Mucosa of rectum (tissue), 2 donors: Measurements from ENCODE around the gene WDR27.
"Not testable (repeated sequence)": the region's sequence is repeated elsewhere in the genome, so short reads cannot be mapped to it uniquely, and the experiment has no call there.

Source experiments
- H3K27ac ChIP-seq, 2 donors: one replicate each; pipeline ENCODE4 v1.7.0; 2013; ENCODE audit warnings: inconsistent platforms in 2 of 2, low read depth in 2 of 2, low read length in 2 of 2
- H3K27me3 ChIP-seq, 2 donors: one replicate each; pipeline ENCODE4 v1.7.0; 2013; ENCODE audit warnings: low read length in 2 of 2; ENCODE audit not compliant: control insufficient read depth in 2 of 2, insufficient read depth in 2 of 2
- H3K36me3 ChIP-seq, 2 donors: one replicate each; pipeline ENCODE4 v1.7.0; 2013; ENCODE audit warnings: low read length in 2 of 2; ENCODE audit not compliant: control insufficient read depth in 2 of 2, insufficient read depth in 2 of 2
- H3K4me1 ChIP-seq, 2 donors: one replicate each; pipeline ENCODE4 v1.7.0; 2013; ENCODE audit warnings: low read length in 2 of 2, mild to moderate bottlenecking in 1 of 2; ENCODE audit not compliant: control insufficient read depth in 2 of 2, insufficient read depth in 2 of 2
- H3K4me3 ChIP-seq, 2 donors: one replicate each; pipeline ENCODE4 v1.7.0; 2013; ENCODE audit warnings: low read length in 2 of 2
- H3K9ac ChIP-seq, 2 donors: one replicate each; pipeline ENCODE4 v1.7.0; 2013; ENCODE audit warnings: low read length in 2 of 2, low read depth in 1 of 2, mild to moderate bottlenecking in 1 of 2
- H3K9me3 ChIP-seq, 2 donors: one replicate each; pipeline ENCODE4 v1.7.0; 2013; ENCODE audit warnings: low read length in 2 of 2; ENCODE audit not compliant: control insufficient read depth in 2 of 2
- donor health status: healthy.
- donor health status: Normal muscosa, but diverticular disease.

The WDR27 gene

DNA sequence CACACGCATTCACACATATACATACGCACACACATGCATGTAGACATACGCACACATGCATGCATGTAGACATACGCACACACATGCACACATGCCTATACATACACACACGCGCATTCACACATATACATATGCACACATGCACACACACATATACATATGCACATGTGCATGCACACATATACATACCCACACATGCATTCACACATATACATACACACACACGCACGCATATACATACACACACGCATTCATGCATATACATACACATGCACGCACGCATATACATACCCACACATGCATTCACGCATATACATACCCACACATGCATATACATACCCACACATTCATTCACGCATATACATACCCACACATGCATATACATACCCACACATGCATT, 80.5 kb downstream of the WDR27 start:
- H3K27me3 ChIP-seq, result no peaks in the 10 kb centered on the region
- no peaks in the 10 kb centered on the region for H3K9me3 ChIP-seq
- H3K27ac ChIP-seq, result no peak overlapping the region
- H3K4me3 ChIP-seq, result no peak overlapping the region
- peaks cover 0 to 4% of the 10 kb centered on the region in 2 donors for H3K36me3 ChIP-seq
- H3K9ac ChIP-seq, result no peak overlapping the region
- no peaks in the 10 kb centered on the region for H3K4me1 ChIP-seq

DNA sequence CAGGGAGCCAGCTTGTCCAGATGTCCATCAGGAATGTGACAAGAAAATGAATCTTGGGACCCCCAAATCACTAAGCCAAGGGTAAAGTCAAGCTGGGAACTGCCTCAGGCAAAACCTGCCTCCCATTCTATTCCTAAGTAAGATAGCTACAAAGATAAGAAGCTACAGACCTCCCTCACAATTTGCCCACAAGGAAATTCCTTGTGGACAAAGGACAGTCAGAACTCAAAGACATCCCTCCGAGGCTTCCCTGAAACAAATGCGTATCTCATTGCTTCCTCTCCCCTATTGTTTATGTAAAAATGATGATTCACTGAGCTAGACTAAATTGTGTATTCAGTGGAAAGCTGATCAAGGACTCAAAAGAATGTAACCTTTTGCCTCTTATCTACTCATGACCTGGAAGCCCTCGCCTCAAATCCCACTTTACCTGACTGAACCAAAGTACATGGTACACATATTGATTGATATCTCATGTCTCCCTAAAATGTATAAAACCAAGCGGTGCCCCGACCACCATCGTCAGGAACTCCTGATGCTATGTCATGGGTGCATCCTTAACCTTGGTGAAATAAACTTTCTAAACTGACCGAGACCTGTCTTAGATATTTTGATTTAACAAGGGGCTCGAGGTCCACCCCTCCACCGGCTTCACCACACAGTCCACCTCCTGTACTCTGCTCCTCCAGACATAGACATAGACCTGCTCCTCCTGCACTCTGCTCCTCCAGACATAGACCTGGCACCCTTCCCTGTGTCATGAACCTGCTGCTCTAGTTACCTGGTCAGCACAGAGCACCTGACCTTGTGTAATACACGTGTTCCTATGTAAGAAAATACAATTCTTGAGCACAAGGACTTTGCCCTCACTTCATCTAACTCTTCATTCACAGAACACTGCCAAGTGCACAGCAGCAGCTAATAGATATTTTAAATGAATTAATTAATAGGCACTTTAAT, 81.4 kb downstream of the WDR27 start:
- Histone ChIP-seq H3K9ac (no peak overlapping the region), H3K36me3 (peaks cover 0 to 4% of the 10 kb centered on the region in 2 donors), H3K4me3 (no peak overlapping the region), H3K27ac (no peak overlapping the region), H3K27me3 (no peaks in the 10 kb centered on the region), H3K9me3 (no peaks in the 10 kb centered on the region), H3K4me1 (no peaks in the 10 kb centered on the region)

DNA sequence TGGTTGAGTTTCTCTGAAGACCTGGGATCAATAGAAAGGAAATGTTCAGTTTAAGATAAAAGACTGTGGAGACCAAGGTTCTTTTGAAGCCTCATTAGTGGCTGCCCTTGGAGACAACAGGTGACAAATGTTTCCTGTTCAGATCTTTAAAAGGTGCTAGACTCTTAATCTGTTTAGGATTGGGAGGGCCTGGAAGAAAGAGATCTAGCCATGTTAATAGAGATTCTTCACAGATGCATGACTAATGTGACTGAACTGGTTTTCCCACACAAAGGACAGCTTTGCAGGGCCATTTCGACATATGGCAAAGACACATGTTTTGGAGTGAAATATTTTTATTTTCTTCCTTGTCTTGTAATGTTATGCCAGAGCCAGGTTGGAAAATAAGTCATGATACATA, 82.2 kb downstream of the WDR27 start:
- H3K27ac ChIP-seq, result no peak overlapping the region

DNA sequence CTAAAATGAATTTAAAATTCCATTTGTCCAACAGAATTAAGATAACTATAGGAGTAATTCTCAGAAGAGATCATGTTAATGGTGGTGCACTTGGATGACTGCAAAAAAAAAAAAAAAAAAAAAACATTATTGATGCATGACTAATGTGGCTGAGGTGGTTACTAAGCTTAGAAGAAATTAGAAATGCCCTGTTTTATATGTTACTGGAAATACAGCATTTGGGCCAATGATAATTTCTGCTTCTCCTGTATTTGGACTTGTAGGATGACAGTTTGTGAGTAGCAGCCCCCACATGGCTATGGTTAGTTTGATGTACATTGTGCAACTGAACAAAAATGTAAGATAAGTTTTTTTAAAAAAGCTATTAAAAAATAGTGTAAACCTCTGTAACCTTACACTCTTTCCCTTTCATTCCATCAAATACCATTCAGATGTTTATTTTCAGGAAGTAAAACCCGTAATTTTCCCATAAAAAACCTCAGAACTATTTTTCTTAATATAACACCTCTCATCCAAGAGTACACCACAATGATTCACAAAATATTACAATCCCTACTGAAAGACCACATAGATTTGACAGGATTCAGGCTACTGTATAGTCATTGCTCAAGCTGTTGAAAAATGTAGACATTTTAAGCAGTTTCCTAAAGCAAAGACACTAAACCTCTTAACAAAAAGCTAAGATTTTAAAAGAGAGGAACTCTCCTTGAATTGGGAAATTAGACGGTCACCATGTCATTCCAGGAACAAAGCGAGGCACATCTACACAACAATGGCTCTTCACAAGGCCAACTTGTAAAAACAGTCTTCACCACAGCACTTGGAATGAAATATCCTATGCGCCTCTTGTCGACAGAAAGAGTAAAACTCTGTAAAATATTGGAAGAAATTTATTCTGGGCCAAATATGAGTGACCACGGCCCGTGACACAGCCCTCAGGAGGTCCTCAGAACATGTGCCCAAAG, 83.0 kb downstream of the WDR27 start:
- H3K9ac ChIP-seq, result no peak overlapping the region

More for the DNA sequence above, 82.2 kb downstream of the WDR27 start:
- no peaks in the 10 kb centered on the region for H3K27me3 ChIP-seq
- H3K9ac ChIP-seq, result no peak overlapping the region
- H3K36me3 ChIP-seq, result peaks cover 0 to 4% of the 10 kb centered on the region in 2 donors
- H3K9me3 ChIP-seq, result no peaks in the 10 kb centered on the region
- no peaks in the 10 kb centered on the region for H3K4me1 ChIP-seq
- no peak overlapping the region for H3K4me3 ChIP-seq

DNA sequence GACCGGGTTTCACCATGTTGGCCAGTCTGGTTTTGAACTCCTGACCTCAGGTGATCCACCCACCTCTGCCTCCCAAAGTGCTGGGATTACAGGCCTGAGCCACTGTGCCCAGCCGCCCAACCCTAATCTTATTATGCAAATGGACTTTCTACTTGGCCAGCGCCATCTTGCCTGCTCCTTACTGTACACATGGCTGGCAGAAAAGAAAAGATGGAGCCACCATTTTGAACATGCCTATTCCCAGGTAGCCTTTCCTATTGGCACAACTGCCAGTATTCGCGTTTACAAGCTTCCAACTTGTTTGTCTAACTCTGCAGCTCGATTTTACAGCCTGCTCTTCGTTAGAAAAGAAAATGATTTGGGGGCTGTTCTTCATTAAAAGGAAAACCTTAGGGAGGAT, 84.3 kb downstream of the WDR27 start:
- no peaks in the 10 kb centered on the region for H3K27me3 ChIP-seq
- no peaks in the 10 kb centered on the region for H3K36me3 ChIP-seq
- no peak overlapping the region for H3K9ac ChIP-seq
- H3K27ac ChIP-seq, result no peak overlapping the region
- H3K9me3 ChIP-seq, result no peaks in the 10 kb centered on the region
- H3K4me1 ChIP-seq, result no peaks in the 10 kb centered on the region
- no peak overlapping the region for H3K4me3 ChIP-seq

More for the DNA sequence above, 83.0 kb downstream of the WDR27 start:
- Histone ChIP-seq H3K36me3 (no peaks in the 10 kb centered on the region), H3K9me3 (no peaks in the 10 kb centered on the region), H3K27ac (no peak overlapping the region), H3K4me3 (no peak overlapping the region), H3K4me1 (no peaks in the 10 kb centered on the region), H3K27me3 (no peaks in the 10 kb centered on the region)

DNA sequence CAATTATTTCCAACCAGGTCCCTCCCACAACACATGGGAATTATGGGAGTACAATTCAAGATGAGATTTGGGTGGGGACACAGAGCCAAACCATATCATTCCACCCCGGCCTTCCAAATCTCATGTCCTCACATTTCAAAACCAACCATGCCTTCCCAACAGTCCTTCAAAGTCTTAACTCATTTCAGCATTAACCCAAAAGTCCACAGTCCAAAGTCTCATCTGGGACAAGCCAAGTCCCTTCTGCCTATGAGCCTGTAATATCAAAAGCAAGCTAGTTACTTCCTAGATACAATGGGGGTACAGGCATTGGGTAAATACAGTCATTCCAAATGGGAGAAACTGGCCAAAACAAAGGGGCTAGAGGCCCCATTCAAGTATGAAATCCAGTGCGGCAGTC, 93.2 kb downstream of the WDR27 start:
- H3K9ac ChIP-seq, H3K4me1 ChIP-seq, H3K4me3 ChIP-seq, H3K9me3 ChIP-seq, H3K27ac ChIP-seq, H3K27me3 ChIP-seq, H3K36me3 ChIP-seq: not testable (repeated sequence)

DNA sequence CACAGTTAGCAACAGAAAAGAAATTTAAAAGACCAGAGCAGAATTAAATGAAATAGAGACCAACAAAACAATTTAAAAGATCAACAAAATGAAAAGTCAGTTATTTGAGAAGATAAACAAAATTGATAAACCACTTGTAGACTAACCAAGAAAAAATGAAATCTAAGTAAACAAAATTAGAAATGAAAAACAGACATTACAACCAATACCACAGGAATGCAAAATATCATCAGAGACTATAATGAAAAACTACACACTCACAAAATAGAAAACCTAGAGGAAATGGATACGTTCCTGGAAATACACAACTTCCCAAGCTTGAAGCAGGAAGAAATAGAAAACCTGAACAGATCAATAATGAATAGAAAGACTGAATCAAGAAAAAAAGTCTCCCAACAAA, 97.8 kb downstream of the WDR27 start:
- Histone ChIP-seq H3K9ac (no peak overlapping the region), H3K27me3 (no peaks in the 10 kb centered on the region), H3K4me1 (no peaks in the 10 kb centered on the region), H3K9me3 (no peaks in the 10 kb centered on the region), H3K4me3 (no peak overlapping the region), H3K27ac (no peak overlapping the region), H3K36me3 (no peaks in the 10 kb centered on the region)

DNA sequence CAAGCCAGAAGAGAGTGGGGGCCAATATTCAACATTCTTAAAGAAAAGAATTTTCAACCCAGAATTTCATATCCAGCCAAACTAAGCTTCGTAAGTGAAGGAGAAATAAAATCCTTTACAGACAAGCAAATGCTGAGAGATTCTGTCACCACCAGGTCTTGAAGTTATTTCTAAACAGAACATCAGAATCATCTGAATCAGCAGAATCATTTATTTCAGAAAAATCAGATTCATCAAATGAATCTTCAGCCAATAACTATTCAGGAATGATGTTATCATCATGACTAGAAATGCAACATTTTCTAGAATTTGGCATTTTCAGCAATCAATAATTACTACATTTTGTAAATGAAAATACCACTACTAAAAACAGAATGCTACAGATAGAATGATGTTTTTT, 100.7 kb downstream of the WDR27 start:
- not testable (repeated sequence) for H3K4me1 ChIP-seq, H3K27ac ChIP-seq, H3K36me3 ChIP-seq, H3K9ac ChIP-seq, H3K9me3 ChIP-seq, H3K4me3 ChIP-seq, H3K27me3 ChIP-seq

DNA sequence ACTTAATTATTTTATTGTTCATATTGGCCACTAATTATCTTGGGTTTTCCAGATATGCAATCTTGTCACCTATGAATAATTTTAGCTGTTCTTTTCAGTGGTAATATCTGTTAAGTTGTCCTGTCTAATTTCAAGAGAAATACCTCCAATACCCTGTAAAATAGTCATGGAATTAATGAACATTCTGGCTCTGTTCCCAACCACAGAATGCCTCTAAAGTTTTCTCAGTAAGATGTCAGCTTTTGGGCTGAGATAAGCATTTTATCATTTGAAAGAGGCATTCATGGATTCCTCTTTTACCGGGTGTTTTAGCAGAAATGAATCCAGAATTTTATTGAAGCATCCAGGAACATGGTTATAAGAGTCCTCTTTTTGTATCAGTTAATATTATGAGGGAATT, 109.3 kb downstream of the WDR27 start:
- Histone ChIP-seq H3K9me3 (no peaks in the 10 kb centered on the region), H3K27ac (no peak overlapping the region), H3K36me3 (no peaks in the 10 kb centered on the region), H3K4me1 (peaks cover 0 to 11% of the 10 kb centered on the region in 2 donors), H3K27me3 (no peaks in the 10 kb centered on the region), H3K4me3 (no peak overlapping the region), H3K9ac (no peak overlapping the region)

DNA sequence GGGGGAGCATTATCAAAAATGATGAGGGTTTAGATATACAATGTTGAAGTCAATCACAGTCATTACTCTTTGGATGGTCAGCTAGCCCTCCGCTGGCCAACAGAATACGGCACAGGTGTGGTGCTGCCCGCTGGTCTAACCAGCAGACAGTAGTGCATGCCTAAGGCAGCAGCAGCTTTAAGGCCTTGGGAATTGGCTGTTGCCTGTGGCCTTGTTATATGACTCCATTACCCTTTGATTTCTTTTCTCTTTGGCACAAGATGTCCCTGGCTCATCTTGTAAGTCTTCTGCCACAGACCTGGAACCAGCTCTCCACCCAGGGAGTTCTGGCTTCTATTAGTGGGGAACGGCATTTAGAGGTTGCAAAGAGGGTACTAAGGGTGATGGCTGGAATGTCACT, 110.2 kb downstream of the WDR27 start:
- Histone ChIP-seq H3K9ac (no peak overlapping the region), H3K4me3 (no peak overlapping the region), H3K4me1 (peaks cover 0 to 11% of the 10 kb centered on the region in 2 donors), H3K27me3 (no peaks in the 10 kb centered on the region), H3K36me3 (no peaks in the 10 kb centered on the region), H3K9me3 (no peaks in the 10 kb centered on the region), H3K27ac (no peak overlapping the region)
